GM19468 (cell line): ENCODE data around the gene ABHD16A.

ENCODE experiments used
- ATAC-seq: cut with Tn5 transposase; IDR thresholded peaks from one replicate; pipeline ENCODE4 v1.9.1; 2021; ENCODE audit warnings: mild to moderate bottlenecking, moderate library complexity, moderate number of reproducible peaks; ENCODE audit not compliant: unreplicated experiment; ENCODE audit errors: extremely low read depth

Gene ABHD16A

DNA sequence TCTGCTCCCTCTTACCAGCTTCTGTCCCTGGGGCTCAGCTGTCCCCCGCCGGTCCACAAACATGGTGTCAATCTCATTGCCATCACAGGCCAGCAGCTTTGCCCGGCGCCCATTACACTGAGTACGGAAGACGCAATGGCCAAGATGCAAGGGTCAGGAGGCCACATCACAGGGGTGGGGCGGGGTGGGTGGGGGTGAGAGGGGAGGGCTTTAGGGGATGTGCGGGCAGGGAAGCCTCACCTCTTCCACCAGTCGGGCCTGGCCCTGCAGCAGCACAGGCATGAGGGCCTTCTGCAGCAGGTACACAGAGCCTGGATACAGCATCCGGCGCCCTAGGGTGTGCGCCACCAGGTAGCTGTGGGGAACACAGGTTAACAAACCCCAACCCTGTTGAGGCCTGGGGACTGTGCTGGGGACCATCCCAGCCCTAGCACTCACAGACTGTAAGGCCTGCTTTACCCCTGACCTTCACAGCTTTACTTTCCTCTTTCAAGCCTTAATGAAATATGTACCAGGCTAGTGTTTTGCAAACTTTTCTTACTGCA, 11.5 kb downstream of the ABHD16A start:
- ATAC-seq, result no peak

GRCh38 chr6:31691078-31691463, 12.1 kb downstream of the ABHD16A start:
- no peak for ATAC-seq

GRCh38 chr6:31690231-31691077, 12.7 kb downstream of the ABHD16A start:
- ATAC-seq, result no peak

- ATAC-seq, result no peak
These were observed 13.6 kb downstream of the ABHD16A start for GRCh38 chr6:31689249-31690110.

GRCh38 chr6:31687860-31688693, 15.0 kb downstream of the ABHD16A start:
- no peak for ATAC-seq

DNA sequence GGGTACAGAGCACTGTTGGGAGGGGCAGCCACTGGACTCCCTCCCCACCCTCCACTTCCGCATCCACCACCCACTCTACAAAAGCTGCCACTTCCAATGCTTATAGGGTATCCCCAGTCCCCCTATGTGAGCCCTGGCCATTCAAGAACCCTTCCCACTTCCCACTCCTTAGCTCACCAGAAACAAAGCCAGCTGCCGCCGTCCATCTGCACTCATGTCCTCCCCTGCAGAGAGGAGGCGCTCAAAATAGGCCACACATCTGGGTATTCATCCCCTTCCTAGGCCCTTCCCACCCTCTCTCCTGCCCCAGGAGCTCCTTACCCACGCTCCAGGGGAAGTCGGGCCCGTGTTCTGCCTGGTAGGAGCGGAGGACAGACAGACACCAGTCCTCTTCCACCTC, 15.8 kb downstream of the ABHD16A start:
- no peak for ATAC-seq

GRCh38 chr6:31686483-31686882, 16.6 kb downstream of the ABHD16A start:
- ATAC-seq, result no peak

DNA sequence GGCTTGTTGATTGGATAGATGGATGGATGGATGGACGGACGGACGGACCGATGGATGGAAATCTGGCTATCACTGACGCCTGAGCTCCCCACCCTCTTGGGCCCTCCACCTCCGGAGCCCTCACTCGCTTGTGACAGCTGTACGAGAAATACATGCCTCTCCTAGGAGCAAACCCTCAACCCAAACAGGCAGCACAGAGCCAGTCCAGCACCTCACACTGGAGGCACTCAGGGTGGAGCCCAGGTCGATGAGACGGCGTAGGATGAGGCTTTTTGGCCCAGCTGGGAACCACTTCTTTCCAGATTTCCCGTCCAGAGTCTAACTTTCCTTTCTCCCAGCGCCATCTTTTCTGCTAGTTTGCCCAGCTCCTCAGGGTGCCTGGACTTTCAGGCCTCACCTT, 19.5 kb downstream of the ABHD16A start:
- ATAC-seq, result no peak

- ATAC-seq, result no peak
These were observed 21.9 kb downstream of the ABHD16A start for GRCh38 chr6:31681135-31681671.

- no peak for ATAC-seq
These were observed 22.6 kb downstream of the ABHD16A start, which contains the start of gene LY6G5C for GRCh38 chr6:31680226-31681134. Gene LY6G5C (minus strand): TSS chr6:31681067. CDS start chr6:31680373, 694 bp downstream.

- no peak for ATAC-seq
These were observed 25.2 kb downstream of the ABHD16A start for GRCh38 chr6:31677955-31678354.

GRCh38 chr6:31676904-31677303, 26.2 kb downstream of the ABHD16A start:
- no peak for ATAC-seq

DNA sequence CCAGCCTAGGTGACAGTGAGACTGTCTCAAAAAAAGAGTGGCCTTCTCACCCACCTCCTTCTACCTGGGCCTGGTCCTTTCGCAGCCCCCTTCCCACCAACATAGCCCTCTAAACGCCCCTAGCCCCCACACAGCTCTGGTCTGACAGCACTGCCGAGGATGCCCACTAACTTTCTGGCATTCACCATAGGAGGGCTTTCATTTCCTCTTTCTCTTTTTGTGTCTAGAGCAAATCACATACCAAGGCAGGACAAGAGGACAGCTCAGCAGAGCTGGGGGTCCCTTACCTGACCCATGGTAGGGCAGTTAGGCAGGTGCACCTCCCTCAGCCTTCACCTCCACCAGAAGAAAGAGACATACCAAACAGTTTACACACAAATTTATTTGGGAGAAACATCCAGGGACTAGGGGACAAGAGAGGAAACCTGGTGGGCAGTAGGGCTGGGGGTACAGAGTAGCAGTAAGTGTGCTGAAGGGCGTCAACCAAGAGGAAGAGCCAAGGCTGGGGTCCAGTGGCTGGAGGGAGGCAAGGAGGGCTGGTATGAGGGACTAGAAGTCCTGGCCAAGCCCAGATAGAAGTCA, 26.7 kb downstream of the ABHD16A start:
- no peak for ATAC-seq

DNA sequence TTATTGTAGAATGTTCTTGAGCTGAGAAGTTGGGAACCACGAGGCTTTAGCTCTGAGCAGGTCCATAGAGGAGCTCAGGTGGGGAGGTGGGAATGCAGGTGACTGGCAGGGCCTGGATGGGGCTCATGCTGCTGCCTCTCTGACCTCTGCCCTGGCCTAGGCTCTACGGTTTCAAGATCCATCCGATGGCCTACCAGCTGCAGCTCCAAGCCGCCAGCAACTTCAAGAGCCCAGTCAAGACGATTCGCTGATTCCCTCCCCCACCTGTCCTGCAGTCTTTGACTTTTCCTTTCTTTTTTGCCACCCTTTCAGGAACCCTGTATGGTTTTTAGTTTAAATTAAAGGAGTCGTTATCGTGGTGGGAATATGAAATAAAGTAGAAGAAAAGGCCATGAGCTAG, 33.4 kb downstream of the ABHD16A start, which contains the start of gene LY6G5B:
Gene LY6G5B, plus strand, starts transcription at position 301 of the 400 bp plus-strand sequence. CDS start 975 bp downstream, outside the sequence.
- ATAC-seq, result no peak

- no peak for ATAC-seq
These were observed 36.7 kb downstream of the ABHD16A start for GRCh38 chr6:31666337-31666965.

GRCh38 chr6:31665501-31666336, 37.4 kb downstream of the ABHD16A start, which contains the start of gene CSNK2B:
Gene CSNK2B (plus strand): TSS chr6:31666080. CDS start chr6:31666832, 752 bp downstream.
- ATAC-seq, result peak; percentile 78
